ENCODE results near the gene SDC1.

- no peak for TF ChIP-seq CTCF (IDR thresholded peaks at IDR 0.05)
- no peak for TF ChIP-seq POLR2A (IDR thresholded peaks at IDR 0.05)
Observed at GRCh38 chr2:20219763-20220380, 5.1 kb downstream of the SDC1 start.

Data from thyroid gland (tissue), 4 donors.